Measurements from ENCODE around the gene ITGB5. TPM values are rescaled to one million over a fixed set of nuclear protein-coding genes. Genes with fewer than 3 reads are reported as not detected.
"Not testable (repeated sequence)": the region's sequence is repeated elsewhere in the genome, so short reads cannot be mapped to it uniquely, and the experiment has no call there.

ITGB5 gene
- total and polyA plus RNA-seq, 2 experiments from 2014 or later: 33.9 to 383 TPM

- H3K79me2 ChIP-seq (ENCODE audit: insufficient read depth): no peaks in the 10 kb centered on the region
- no peaks in the 10 kb centered on the region for H3K36me3 ChIP-seq (ENCODE audit: low read depth)
- H3K9ac ChIP-seq: no peak overlapping the region
- H3K9me2 ChIP-seq (ENCODE audit: insufficient read depth): no peaks in the 10 kb centered on the region
- no peaks in the 10 kb centered on the region for H3K4me1 ChIP-seq (ENCODE audit: insufficient read depth)
- no peak overlapping the region for H3K4me3 ChIP-seq
- H3K4me2 ChIP-seq (ENCODE audit: unreplicated experiment): no peak overlapping the region
- no peak overlapping the region for H3K27ac ChIP-seq
- no peak overlapping the region for H2AFZ ChIP-seq
- in situ Hi-C loops (cut with MboI): no loop called here
- no peak for DNase-seq
- no peaks in the 10 kb centered on the region for H3K27me3 ChIP-seq (replicated peaks; ENCODE audit: insufficient read depth)
- no peaks in the 10 kb centered on the region for H4K20me1 ChIP-seq (ENCODE audit: insufficient read depth)
- H3K9me3 ChIP-seq (ENCODE audit: low read depth): no peaks in the 10 kb centered on the region
- WGBS, 2 experiments (ENCODE audit: low coverage in 1 of 2, low lambda C conversion rate in 2 of 2, missing lambda C conversion rate in 2 of 2): 87 to 92% methylated on average over 3 of the region's 3 CpGs
- H3F3A ChIP-seq (ENCODE audit: insufficient read depth): no peaks in the 10 kb centered on the region
- no peak for TF ChIP-seq EZH2phosphoT487 (IDR thresholded peaks at IDR 0.05; ENCODE audit: insufficient read depth, low read depth)
- no peak for TF ChIP-seq EZH2 (IDR thresholded peaks at IDR 0.05; ENCODE audit: insufficient read depth, poor library complexity, severe bottlenecking)
Measured at GRCh38 chr3:124752051-124752450, 135.1 kb downstream of the ITGB5 start.

DNA sequence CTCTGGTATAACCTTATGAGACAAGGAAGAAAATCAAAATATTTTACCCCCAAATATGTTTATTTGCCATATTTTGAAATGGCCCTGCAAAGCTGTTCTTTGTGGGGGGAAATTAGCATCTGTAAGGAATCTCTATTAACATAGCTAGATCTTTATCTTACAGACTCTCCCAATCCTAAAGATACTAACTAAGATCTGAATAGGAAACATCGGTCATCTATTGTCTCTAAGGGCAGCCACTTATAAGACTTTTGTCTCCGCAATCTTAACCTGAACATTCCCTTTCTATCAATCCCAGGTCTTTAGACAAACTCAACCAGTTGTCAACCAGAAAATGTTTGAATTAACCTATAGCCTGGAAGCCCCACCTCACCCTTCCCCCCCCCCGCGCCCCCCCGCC, 135.7 kb downstream of the ITGB5 start:
- Histone ChIP-seq H3K9me2 (ENCODE audit: insufficient read depth) (no peaks in the 10 kb centered on the region), H3K4me3 (no peak overlapping the region), H3K27me3 (replicated peaks; ENCODE audit: insufficient read depth) (no peaks in the 10 kb centered on the region), H3K27ac (no peak overlapping the region), H3K79me2 (ENCODE audit: insufficient read depth) (no peaks in the 10 kb centered on the region), H3K9me3 (ENCODE audit: low read depth) (no peaks in the 10 kb centered on the region), H3K4me1 (ENCODE audit: insufficient read depth) (no peaks in the 10 kb centered on the region), H3K36me3 (ENCODE audit: low read depth) (no peaks in the 10 kb centered on the region), H3F3A (ENCODE audit: insufficient read depth) (no peaks in the 10 kb centered on the region), H2AFZ (no peak overlapping the region), H3K4me2 (ENCODE audit: unreplicated experiment) (no peak overlapping the region), H3K9ac (no peak overlapping the region), H4K20me1 (ENCODE audit: insufficient read depth) (no peaks in the 10 kb centered on the region)
- DNase-seq: no peak
- TF ChIP-seq EZH2phosphoT487 (IDR thresholded peaks at IDR 0.05; ENCODE audit: insufficient read depth, low read depth) (no peak), EZH2 (IDR thresholded peaks at IDR 0.05; ENCODE audit: insufficient read depth, poor library complexity, severe bottlenecking) (no peak)
- in situ Hi-C loops (cut with MboI): no loop called here
- 70 to 72% methylated on average over 5 of the region's 5 CpGs for WGBS, 2 experiments (ENCODE audit: low coverage in 1 of 2, low lambda C conversion rate in 2 of 2, missing lambda C conversion rate in 2 of 2)

DNA sequence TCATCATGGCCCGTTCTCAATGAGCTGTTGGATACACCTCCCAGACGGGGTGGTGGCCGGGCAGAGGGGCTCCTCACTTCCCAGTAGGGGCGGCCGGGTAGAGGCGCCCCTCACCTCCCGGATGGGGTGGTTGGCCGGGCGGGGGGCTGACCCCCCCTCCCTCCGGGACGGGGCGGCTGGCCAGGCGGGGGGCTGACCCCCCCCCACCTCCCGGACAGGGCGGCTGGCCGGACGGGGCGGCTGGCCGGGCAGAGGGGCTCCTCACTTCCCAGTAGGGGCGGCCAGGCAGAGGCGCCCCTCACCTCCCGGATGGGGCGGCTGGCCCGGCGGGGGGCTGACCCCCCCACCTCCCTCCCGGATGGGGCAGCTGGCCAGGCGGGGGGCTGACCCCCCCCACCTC, 137.3 kb downstream of the ITGB5 start:
- H3K36me3 ChIP-seq (ENCODE audit: low read depth); H3K9me3 ChIP-seq (ENCODE audit: low read depth); H3K4me2 ChIP-seq (ENCODE audit: unreplicated experiment); H3K79me2 ChIP-seq (ENCODE audit: insufficient read depth); DNase-seq; H3K9ac ChIP-seq; H3K9me2 ChIP-seq (ENCODE audit: insufficient read depth); H3K27me3 ChIP-seq (replicated peaks; ENCODE audit: insufficient read depth); H3K4me1 ChIP-seq (ENCODE audit: insufficient read depth); in situ Hi-C loops (cut with MboI); H3F3A ChIP-seq (ENCODE audit: insufficient read depth); H3K4me3 ChIP-seq; H4K20me1 ChIP-seq (ENCODE audit: insufficient read depth); H3K27ac ChIP-seq; H2AFZ ChIP-seq: not testable (repeated sequence)
- WGBS, 2 experiments (ENCODE audit: low coverage in 1 of 2, low lambda C conversion rate in 2 of 2, missing lambda C conversion rate in 2 of 2): 71 to 75% methylated on average over 3 to 10 of the region's 27 CpGs

DNA sequence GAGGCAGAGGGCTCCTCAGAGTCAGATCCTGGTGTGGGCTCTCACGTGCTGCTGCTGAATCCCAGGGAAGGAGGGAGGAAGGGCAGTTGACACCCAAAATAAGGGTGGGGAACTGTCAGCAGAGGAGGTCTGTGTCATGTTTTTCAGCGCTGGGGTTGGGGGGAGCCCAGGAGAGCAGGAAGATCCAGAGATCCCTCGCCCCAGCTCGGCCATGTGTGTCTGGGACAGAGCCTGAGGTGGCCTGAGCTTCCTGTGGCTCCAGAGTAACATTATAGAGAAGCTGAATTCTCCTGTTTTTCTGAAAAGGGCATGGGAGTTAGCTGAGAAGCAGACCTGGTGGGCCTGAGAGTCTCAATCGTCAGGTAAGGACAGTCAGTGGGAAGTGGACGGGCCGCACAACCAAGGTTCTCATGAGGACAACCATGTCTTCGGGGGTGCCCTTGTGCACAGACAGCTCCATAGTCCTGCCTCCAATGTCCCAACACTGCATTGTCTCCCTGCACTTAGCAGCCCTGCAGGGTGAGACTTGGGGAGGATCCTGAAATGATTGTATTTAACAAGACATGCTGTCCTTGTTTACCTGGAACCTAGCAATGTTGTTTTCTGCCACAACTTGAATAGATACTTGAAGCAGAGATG, 138.5 kb downstream of the ITGB5 start:
- 60 to 63% methylated on average over 8 of the region's 8 CpGs for WGBS, 2 experiments (ENCODE audit: low coverage in 1 of 2, low lambda C conversion rate in 2 of 2, missing lambda C conversion rate in 2 of 2)
- H3K9ac ChIP-seq: no peak overlapping the region
- no peak for TF ChIP-seq EZH2 (IDR thresholded peaks at IDR 0.05; ENCODE audit: insufficient read depth, poor library complexity, severe bottlenecking)
- TF ChIP-seq EZH2phosphoT487 (IDR thresholded peaks at IDR 0.05; ENCODE audit: insufficient read depth, low read depth): no peak
- no peaks in the 10 kb centered on the region for H3F3A ChIP-seq (ENCODE audit: insufficient read depth)
- no peak overlapping the region for H3K4me3 ChIP-seq
- no peak overlapping the region for H3K27ac ChIP-seq
- no peaks in the 10 kb centered on the region for H3K9me3 ChIP-seq (ENCODE audit: low read depth)
- H3K9me2 ChIP-seq (ENCODE audit: insufficient read depth): no peaks in the 10 kb centered on the region
- no peaks in the 10 kb centered on the region for H4K20me1 ChIP-seq (ENCODE audit: insufficient read depth)
- no peak overlapping the region for H3K4me2 ChIP-seq (ENCODE audit: unreplicated experiment)
- in situ Hi-C loops (cut with MboI): no loop called here
- H2AFZ ChIP-seq: no peak overlapping the region
- no peaks in the 10 kb centered on the region for H3K36me3 ChIP-seq (ENCODE audit: low read depth)
- no peaks in the 10 kb centered on the region for H3K27me3 ChIP-seq (replicated peaks; ENCODE audit: insufficient read depth)
- DNase-seq: no peak
- H3K79me2 ChIP-seq (ENCODE audit: insufficient read depth): no peaks in the 10 kb centered on the region
- H3K4me1 ChIP-seq (ENCODE audit: insufficient read depth): no peaks in the 10 kb centered on the region
